AG09319 (cell line): ENCODE results near the gene IRS2.
A peak's percentile ranks its signal among the peaks of the same experiment; 100 is the strongest.

Experiments
- DNase-seq: peaks from one replicate; pipeline ENCODE4 v3.0.0-alpha.2; 2010; ENCODE audit warnings: low read depth; ENCODE audit errors: extremely low read depth
- TF ChIP-seq, protein P1 (sequence below): IDR thresholded peaks from 2 replicates; pipeline ENCODE4 v1.5.1; 2011; ENCODE audit warnings: low read depth, mild to moderate bottlenecking, inconsistent platforms, low read length, moderate library complexity

The IRS2 gene

DNA sequence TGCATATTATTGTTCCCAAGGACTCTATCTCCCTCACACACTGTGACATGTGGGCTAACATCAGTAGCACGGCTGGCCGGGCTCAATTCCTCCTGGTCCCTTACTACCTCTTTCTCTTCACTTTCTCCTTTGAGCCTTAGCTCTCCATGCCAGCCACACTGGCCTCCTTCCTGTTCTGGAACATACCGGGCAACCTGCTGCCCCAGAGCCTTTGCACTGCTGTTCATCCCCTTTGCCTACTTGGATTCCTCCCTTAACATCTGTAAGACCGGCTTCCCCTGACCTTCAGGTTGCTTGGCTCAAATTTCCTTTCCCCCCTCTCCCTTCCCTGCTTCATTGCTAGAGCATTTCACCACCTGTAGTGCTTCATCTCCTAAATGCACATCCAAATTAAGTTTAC lies 17.1 kb downstream of the IRS2 start:
- TF ChIP-seq, protein P1, sequence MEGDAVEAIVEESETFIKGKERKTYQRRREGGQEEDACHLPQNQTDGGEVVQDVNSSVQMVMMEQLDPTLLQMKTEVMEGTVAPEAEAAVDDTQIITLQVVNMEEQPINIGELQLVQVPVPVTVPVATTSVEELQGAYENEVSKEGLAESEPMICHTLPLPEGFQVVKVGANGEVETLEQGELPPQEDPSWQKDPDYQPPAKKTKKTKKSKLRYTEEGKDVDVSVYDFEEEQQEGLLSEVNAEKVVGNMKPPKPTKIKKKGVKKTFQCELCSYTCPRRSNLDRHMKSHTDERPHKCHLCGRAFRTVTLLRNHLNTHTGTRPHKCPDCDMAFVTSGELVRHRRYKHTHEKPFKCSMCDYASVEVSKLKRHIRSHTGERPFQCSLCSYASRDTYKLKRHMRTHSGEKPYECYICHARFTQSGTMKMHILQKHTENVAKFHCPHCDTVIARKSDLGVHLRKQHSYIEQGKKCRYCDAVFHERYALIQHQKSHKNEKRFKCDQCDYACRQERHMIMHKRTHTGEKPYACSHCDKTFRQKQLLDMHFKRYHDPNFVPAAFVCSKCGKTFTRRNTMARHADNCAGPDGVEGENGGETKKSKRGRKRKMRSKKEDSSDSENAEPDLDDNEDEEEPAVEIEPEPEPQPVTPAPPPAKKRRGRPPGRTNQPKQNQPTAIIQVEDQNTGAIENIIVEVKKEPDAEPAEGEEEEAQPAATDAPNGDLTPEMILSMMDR, result no peak

DNA sequence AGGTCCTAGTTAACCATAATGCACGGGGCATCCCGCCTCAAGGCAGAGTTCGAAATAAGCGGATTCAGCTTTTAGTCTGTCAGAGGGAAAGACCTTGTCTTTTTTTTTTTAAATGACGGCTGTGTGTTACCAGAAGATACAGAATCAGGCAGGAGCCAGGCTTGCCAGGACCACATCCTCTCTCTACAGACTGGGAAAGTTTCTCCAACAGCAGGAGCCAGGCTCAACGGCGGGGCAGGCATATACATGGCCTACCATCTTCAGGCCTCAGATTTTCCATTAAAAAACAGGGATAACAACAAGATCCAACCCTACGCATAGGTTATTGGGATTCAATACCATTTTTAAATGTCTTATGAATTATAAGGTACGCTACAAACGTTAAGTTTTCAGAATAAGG lies 17.8 kb downstream of the IRS2 start:
- TF ChIP-seq, protein P1, result no peak
- no peak for DNase-seq

More for the DNA sequence above, 17.1 kb downstream of the IRS2 start:
- DNase-seq, result no peak

DNA sequence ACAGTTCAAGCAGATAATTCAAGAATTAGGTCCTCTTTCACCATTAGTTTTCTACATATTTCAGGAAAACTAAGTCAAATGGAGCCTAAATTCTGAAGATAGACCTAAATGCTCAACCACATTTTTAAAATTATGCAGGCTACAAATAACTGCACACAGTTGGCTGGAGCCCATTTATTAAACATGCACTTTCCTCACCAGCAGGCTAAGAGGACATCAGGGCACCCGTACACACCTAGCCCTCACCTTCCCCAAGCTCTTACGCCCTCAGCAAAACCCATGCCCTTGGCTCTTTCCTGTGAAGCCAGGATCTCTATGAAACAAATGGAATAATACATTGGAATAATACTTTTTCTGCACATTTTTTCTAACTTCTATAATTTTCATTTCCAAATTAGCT lies 18.2 kb downstream of the IRS2 start:
- TF ChIP-seq, protein P1, result no peak
- no peak for DNase-seq

DNA sequence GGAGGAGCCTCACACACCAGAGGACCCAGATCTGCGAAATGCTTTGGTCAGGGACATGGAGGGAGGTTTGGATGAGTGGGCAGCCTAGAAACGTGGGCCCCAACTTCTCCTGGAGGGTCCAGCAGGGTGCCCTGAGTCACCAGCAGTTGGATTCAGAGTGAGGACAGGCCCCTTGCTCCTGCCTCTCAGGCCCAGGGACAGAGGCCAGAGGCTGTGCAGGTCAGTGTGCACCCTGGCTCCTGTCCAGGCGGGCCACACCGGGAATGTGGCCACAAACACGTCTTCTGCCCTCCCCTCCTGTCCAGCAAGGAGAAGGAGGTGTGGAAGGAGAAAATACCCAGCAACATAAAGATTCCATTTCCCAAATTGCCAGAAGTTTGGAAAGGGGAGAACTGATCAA lies 19.4 kb downstream of the IRS2 start:
- no peak for DNase-seq
- TF ChIP-seq, protein P1, result no peak

DNA sequence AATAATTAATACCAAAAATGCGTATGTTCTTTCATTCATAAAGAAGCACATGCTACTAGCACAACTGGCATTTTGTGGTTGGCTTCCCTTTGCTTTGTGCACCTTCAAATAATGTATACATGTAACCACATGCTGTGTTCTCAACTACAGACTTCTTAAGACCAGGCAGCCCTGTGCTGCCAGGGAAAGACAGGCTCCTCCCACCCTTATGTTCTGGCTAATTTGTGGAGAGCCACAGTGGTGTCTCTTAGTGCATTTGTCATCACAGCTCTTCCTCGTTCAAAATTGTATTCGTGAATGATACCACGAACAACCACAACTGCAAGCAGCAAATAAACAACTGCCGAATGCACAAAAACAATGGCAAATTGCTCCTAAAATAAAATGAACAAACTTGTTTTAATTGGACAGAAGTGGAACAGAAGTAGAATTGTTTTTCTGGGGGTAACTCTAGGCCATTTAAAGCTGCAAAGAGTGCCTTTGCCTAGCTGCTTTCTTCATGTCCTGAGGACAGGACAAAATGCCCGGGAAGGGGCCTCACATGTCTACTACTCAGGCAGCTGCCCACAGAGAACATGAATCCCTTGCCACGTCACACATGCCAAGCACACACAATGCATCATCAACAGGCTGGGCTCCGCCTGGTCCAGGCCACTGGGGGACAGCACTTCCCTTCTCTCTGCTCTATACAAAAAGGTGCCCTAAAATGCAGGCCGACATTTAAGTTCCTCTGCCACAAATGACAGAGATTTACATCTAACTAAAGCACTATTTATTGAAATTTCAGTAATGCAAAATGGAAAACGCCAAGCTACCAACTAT lies 21.7 kb downstream of the IRS2 start:
- DNase-seq, result no peak
- TF ChIP-seq, protein P1, result peak; percentile 15

DNA sequence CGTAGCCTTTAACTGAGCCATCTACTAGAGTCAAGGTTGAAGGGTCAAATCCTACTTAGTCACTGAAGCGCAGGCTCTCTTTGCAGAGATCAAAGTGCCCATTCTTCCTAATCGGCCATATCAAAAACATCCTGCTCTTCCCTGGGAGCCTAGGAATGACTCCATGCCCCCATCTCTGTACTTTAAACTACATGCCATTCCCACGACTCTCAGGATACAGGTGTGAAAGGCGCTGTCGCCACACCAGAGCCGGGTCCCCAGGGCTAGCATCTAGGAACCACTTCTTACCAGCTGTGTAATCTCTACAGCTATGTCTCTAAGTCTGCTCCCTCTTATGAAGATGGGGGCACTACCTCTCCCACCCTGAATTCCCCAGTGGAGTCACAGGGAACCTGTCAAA lies 22.3 kb downstream of the IRS2 start:
- TF ChIP-seq, protein P1, result no peak
- no peak for DNase-seq

DNA sequence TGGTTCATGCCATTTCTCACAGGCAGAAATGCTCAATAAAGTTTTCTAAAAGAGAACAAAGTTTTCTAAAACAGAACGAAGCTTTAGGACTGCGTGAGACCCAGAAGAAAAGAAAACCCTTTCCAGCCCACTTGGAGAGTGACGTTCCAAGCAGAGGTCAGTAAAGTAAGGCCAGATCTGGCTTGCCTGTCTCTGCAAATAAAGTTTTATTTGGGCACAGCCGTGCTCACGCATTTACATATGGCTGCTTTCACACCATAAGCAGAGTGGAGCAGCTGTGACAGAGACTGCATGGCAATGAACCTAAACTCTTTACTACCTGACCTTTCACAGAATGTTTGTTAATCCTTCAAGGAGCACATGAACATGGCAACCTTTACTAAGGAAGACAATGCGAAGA lies 23.6 kb downstream of the IRS2 start:
- TF ChIP-seq, protein P1, result no peak
- no peak for DNase-seq
